ENCODE data around the gene MVK. TPM values are rescaled to one million over a fixed set of nuclear protein-coding genes. Genes with fewer than 3 reads are reported as not detected.

The MVK gene
- total RNA-seq, 1 experiment from 2014 or later, result 50.8 TPM

GRCh38 chr12:109610523-109610922 lies 36.9 kb downstream of the MVK start:
- Histone ChIP-seq H3K4me1 (replicated peaks; ENCODE audit: insufficient read depth) (no peaks in the 10 kb centered on the region), H3K4me3 (no peak overlapping the region), H3K9me3 (ENCODE audit: insufficient read depth, low read depth) (no peaks in the 10 kb centered on the region), H3K4me2 (no peak overlapping the region), H2AFZ (no peak overlapping the region), H3K36me3 (ENCODE audit: low read depth) (no peaks in the 10 kb centered on the region), H3F3A (ENCODE audit: insufficient read depth, low read depth) (no peaks in the 10 kb centered on the region), H3K27me3 (ENCODE audit: insufficient read depth, low read depth) (peaks cover 42% of the 10 kb centered on the region), H3K9me2 (ENCODE audit: insufficient read depth) (no peaks in the 10 kb centered on the region), H3K79me2 (ENCODE audit: low read depth) (no peaks in the 10 kb centered on the region), H3K27ac (no peak overlapping the region), H4K20me1 (ENCODE audit: insufficient read depth) (no peaks in the 10 kb centered on the region)
- ChIA-PET CTCF (no interaction called here), POLR2A (ENCODE audit: unreplicated experiment) (no interaction called here)
- TF ChIP-seq EZH2 (IDR thresholded peaks at IDR 0.05; ENCODE audit: low read depth), result no peak
- no peak for TF ChIP-seq CTCF (conservative IDR thresholded peaks at IDR 0.05)
- intact Hi-C loops (cut with micrococcal nuclease; ENCODE audit: unreplicated experiment), result no loop called here
- BruUV-seq (replicated peaks), result no TSS peak
- no peak for DNase-seq

- ChIA-PET CTCF (no interaction called here), POLR2A (ENCODE audit: unreplicated experiment) (no interaction called here)
- Histone ChIP-seq H3K9me2 (ENCODE audit: insufficient read depth) (no peaks in the 10 kb centered on the region), H3K4me2 (no peak overlapping the region), H3K27ac (no peak overlapping the region), H3K4me3 (no peak overlapping the region), H3K79me2 (ENCODE audit: low read depth) (no peaks in the 10 kb centered on the region), H3K9me3 (ENCODE audit: insufficient read depth, low read depth) (no peaks in the 10 kb centered on the region), H4K20me1 (ENCODE audit: insufficient read depth) (no peaks in the 10 kb centered on the region), H2AFZ (no peak overlapping the region), H3K27me3 (ENCODE audit: insufficient read depth, low read depth) (peaks cover 49% of the 10 kb centered on the region), H3K36me3 (ENCODE audit: low read depth) (no peaks in the 10 kb centered on the region), H3K4me1 (replicated peaks; ENCODE audit: insufficient read depth) (no peaks in the 10 kb centered on the region), H3F3A (ENCODE audit: insufficient read depth, low read depth) (no peaks in the 10 kb centered on the region)
- intact Hi-C loops (cut with micrococcal nuclease; ENCODE audit: unreplicated experiment), result no loop called here
- no peak for DNase-seq
- no TSS peak for BruUV-seq (replicated peaks)
- TF ChIP-seq EZH2 (IDR thresholded peaks at IDR 0.05; ENCODE audit: low read depth) (no peak), CTCF (conservative IDR thresholded peaks at IDR 0.05) (no peak)
These were observed 37.6 kb downstream of the MVK start for GRCh38 chr12:109611223-109611622.

GRCh38 chr12:109612003-109612402 lies 38.4 kb downstream of the MVK start:
- no TSS peak for BruUV-seq (replicated peaks)

More at GRCh38 chr12:109612003-109612402, 38.4 kb downstream of the MVK start:
- Histone ChIP-seq H3K4me3 (no peak overlapping the region), H3K36me3 (ENCODE audit: low read depth) (no peaks in the 10 kb centered on the region), H3K9me3 (ENCODE audit: insufficient read depth, low read depth) (no peaks in the 10 kb centered on the region), H3K4me2 (no peak overlapping the region), H3K9me2 (ENCODE audit: insufficient read depth) (no peaks in the 10 kb centered on the region), H3K27me3 (ENCODE audit: insufficient read depth, low read depth) (peaks cover 57% of the 10 kb centered on the region), H3F3A (ENCODE audit: insufficient read depth, low read depth) (no peaks in the 10 kb centered on the region), H3K4me1 (replicated peaks; ENCODE audit: insufficient read depth) (no peaks in the 10 kb centered on the region), H3K27ac (no peak overlapping the region), H3K79me2 (ENCODE audit: low read depth) (no peaks in the 10 kb centered on the region), H2AFZ (no peak overlapping the region), H4K20me1 (ENCODE audit: insufficient read depth) (no peaks in the 10 kb centered on the region)
- POLR2A ChIA-PET (ENCODE audit: unreplicated experiment), result no interaction called here
- CTCF ChIA-PET, result no interaction called here
- intact Hi-C loops (cut with micrococcal nuclease; ENCODE audit: unreplicated experiment), result no loop called here
- no peak for DNase-seq
- TF ChIP-seq CTCF (conservative IDR thresholded peaks at IDR 0.05) (no peak), EZH2 (IDR thresholded peaks at IDR 0.05; ENCODE audit: low read depth) (no peak)

Measured in PC-9 (cell line).